AG10803 (cell line): Measurements from ENCODE around the gene ST6GAL2.

Experiments used
- DNase-seq: peaks from one replicate; pipeline ENCODE4 v3.0.0; 2010; ENCODE audit warnings: low read depth
- H3K4me3 ChIP-seq: 2 replicates; pipeline ENCODE4 v1.5.1; 2011; ENCODE audit warnings: mild to moderate bottlenecking, low read length, control low read depth
- CTCF ChIP-seq: conservative IDR thresholded peaks from 2 replicates; pipeline ENCODE4 v1.5.1; 2011; ENCODE audit warnings: mild to moderate bottlenecking, low read length, control low read depth, inconsistent platforms

The ST6GAL2 gene

GRCh38 chr2:106863387-106863786 is 22.6 kb downstream of the ST6GAL2 start:
- no peak overlapping the region for H3K4me3 ChIP-seq
- no peak for DNase-seq
- TF ChIP-seq CTCF = peak; percentile 33

- no peak for TF ChIP-seq CTCF
- no peak for DNase-seq
- no peak overlapping the region for H3K4me3 ChIP-seq
These were observed 26.5 kb downstream of the ST6GAL2 start for GRCh38 chr2:106859498-106859897.

- no peak for DNase-seq
- no peak for TF ChIP-seq CTCF
- no peak overlapping the region for H3K4me3 ChIP-seq
These were observed 27.2 kb downstream of the ST6GAL2 start for GRCh38 chr2:106858810-106859209.

- H3K4me3 ChIP-seq = no peak overlapping the region
- DNase-seq = no peak
- no peak for TF ChIP-seq CTCF
These were observed 28.0 kb downstream of the ST6GAL2 start for GRCh38 chr2:106857882-106858478.

GRCh38 chr2:106853631-106854030 is 32.3 kb downstream of the ST6GAL2 start:
- TF ChIP-seq CTCF = no peak
- no peak for DNase-seq
- no peak overlapping the region for H3K4me3 ChIP-seq

GRCh38 chr2:106851881-106852501 is 34.0 kb downstream of the ST6GAL2 start:
- no peak overlapping the region for H3K4me3 ChIP-seq
- no peak for TF ChIP-seq CTCF
- no peak for DNase-seq
